GM18498 (cell line): ENCODE results near the gene RBL1.
"Not testable (repeated sequence)": the region's sequence is repeated elsewhere in the genome, so short reads cannot be mapped to it uniquely, and the experiment has no call there.

ENCODE experiments used
- ATAC-seq: cut with Tn5 transposase; IDR thresholded peaks from one replicate; pipeline ENCODE4 v1.9.1; 2021; ENCODE audit warnings: mild to moderate bottlenecking, moderate library complexity; ENCODE audit not compliant: unreplicated experiment

RBL1 gene

GRCh38 chr20:37095599-37096414 is at the start of gene RBL1:
Gene RBL1 (minus strand): TSS chr20:37095997. CDS start chr20:37095928, 69 bp downstream.
- peak; percentile 83 for ATAC-seq

DNA sequence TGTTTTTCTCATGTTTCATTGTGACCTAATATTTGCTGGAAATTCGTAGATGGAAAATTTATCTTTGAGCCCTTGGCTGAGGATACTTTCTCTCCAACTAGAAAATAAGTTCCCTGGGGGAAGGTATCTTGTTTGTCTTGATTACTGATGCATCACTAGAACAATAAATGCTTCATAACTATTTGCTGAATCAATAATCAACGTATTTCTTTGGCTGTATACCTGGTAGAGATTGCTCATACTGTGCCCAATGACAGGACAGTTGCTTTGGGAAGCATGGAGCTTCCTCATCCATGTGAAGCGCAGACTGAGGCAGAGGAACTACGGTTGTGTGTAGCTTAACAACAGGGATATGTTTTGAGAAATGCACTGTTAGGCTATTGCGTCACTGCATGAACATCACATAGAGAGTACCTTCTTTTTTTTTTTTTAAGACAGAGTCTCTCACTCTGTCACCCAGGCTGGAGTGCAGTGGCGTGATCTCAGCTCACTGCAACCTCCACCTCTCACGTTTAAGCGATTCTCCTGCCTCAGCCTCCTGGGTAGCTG is 49.1 kb upstream of the RBL1 start:
- ATAC-seq = no peak

DNA sequence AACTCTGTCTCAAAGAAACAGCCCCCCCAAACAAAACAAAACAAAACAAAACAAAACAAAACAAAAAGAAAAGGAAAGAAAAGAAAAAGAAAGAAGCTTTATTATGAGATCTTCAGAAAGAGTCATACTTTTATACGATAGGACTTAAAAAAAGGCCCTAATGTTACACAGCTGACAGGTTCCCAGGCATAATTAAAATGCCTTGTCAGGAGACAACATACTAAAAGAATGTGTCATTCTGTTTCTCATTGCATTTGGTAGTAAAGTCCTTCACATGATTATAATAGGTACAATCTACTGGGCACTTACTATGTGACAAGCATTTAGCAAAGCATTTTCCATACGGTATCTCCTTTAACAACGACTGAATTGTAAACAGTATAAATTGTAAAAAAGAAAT is 46.9 kb upstream of the RBL1 start:
- no peak for ATAC-seq

DNA sequence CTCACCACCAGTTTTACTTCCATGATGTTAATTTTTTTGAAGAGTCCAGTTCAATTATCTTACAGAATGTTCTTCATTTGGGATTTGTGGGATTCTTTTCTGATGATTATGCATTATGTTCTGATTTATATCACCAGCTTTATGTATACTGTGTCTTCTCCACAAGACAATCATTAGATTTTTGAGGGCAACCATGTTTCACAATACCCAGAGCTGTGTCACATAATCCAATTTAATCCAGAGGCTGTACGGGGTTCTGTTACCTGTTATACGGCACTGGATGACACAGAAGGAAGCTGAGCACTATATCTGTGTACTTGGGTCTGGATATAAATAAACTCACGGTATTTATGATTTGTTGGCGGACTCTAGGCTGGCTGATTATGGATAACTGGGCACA is 41.8 kb upstream of the RBL1 start:
- ATAC-seq = no peak

- ATAC-seq = no peak
Observed at GRCh38 chr20:37133952-37134351, 38.2 kb upstream of the RBL1 start.

DNA sequence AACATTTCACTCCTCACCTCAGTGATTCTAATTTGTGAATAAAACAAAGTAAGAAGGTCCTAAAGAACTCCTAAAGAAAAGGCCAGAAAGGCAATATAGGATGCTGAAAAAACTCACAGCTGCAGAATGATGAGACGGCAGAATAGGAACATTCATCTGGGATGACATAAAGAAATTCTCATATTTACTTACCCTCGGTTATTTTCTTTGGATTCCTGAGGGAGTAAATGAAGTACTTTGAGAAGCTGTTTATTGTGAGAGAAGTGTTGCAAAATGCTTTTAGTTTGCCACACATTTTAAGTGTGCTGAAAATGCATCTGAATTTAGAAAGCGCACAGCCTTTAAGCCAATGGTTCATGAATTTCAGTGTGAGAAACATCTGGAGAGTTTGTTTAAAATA is 35.7 kb upstream of the RBL1 start:
- no peak for ATAC-seq

DNA sequence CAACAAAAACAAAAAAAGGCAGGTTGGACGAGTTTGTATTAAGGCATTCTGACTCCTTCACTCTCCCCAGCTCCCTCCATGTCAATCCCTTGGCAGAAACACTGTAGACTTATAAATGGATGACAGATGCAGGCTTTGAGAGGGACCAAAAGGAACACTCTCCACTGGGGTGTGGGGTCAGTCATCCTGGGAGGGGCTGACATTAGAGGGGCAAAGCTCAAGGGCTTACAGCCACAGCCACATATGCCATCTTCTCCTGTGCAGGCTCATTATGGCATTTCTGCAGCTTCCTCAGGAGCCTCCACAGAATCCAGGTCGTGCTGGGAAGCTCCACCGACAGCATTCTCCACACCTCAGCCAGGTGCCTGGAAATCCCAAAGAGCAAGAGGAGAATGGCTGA is 33.0 kb upstream of the RBL1 start:
- ATAC-seq = no peak

DNA sequence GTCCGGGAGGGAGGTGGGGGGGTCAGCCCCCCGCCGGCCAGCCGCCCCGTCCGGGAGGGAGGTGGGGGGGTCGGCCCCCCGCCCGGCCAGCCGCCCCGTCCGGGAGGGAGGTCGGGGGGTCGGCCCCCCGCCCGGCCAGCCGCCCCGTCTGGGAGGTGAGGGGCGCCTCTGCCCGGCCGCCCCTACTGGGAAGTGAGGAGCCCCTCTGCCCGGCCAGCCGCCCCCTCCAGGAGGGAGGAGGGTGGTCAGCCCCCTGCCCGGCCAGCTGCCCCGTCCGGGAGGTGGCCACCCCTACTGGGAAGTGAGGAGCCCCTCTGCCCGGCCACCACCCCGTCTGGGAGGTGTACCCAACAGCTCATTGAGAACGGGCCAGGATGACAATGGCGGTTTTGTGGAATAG is 30.5 kb upstream of the RBL1 start:
- ATAC-seq = not testable (repeated sequence)

DNA sequence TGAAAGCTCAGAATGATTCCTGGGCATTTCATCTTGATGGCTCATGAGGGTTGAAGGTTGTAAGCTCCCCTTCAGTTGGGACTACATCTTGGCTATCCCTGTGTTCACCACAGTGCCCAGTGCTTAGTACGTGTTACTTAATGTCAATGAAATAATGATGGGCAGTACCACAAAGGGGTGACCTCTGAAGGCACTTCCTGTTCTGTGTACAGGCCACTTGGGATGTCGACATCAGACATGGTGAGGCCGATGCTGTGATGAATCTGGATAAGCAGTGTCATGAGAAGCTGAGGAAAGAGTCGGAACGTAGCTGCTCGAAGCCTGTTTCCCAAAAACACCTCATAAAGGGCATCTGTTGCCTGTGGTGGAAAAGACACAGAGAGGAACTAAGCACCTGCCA is 27.6 kb upstream of the RBL1 start:
- no peak for ATAC-seq

DNA sequence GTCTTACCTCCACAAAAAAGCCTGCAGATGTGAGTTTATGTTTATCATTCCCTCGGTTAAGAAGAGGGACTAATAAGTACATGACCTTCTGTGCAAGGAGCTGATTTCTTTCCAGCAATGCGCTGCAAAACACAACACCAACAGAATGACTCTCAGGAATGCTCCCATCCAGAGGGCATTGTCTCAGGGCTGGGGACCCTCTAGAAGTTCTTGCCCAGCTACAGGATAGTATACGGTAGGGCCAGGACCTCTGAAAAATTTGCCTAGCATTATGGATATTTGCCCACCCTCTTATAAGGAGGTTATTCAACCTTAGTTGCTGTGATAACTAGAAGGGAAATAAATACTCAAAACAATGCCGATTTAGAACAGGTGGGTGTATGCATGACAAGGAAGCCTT is 24.7 kb upstream of the RBL1 start:
- ATAC-seq = no peak

DNA sequence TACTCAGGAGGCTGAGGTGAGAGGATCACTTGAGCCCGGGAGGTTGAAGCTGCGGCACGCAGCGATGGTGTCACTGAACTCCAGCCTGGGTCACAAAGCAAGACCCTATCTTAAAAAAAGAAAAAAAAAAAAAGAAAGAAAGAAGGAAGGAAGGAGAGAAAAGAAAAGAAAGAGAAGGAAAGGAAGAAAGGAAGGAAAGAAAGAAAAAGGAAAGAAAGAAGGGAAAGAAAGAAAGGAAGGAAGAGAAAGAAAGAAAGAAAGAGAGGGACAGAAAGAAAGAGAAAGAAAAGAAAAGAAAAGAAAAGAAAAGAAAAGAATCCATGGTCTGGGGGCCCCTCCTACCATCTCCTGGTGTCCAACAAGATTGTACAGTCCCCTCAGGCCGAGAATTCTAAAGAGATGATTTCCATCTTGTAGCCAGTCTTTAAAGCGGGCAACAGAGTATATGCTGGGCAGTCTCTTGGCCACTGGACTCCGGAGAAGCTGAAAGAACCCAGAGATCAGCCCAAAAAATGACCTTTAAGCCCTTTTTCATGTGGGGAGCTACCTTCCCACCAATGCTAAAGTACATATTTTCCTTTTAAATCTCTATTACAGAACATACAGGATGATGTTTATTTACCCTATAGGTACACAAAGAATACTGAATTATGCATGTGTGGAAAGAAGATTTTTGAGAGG is 23.7 kb upstream of the RBL1 start:
- no peak for ATAC-seq

GRCh38 chr20:37114012-37114411 is 18.2 kb upstream of the RBL1 start:
- no peak for ATAC-seq

DNA sequence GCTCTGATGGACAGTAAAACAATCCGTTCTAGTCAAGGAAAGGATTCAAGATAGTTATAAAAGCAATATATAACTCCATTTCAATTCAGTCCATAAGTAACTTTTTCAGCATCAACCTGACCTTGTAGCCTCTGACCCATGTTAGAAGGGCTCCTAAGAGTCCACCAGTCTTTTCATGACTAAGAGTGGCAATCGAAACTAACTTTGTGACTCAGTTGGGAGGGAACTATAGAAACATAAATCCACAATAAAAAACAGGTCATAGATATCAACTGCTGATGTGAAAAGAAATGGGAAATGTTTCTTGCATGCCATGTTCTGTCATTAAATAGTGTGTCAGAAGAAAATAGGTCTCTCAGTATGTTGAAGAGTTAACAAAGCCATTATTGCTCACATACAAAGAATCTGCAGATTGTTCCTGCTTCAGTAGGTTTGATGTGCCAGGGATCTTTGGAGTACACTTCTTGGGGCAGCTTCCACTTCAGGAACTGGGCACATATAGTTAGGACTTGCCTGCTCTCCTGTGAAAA is 16.2 kb upstream of the RBL1 start:
- ATAC-seq = no peak

- no peak for ATAC-seq
Observed at GRCh38 chr20:37108676-37109075, 12.9 kb upstream of the RBL1 start.

- ATAC-seq = no peak
Observed at GRCh38 chr20:37102571-37102970, 6.8 kb upstream of the RBL1 start.

- ATAC-seq = no peak
Observed at GRCh38 chr20:37096415-37097041, 731 bp upstream of the RBL1 start.

- peak; percentile 14 for ATAC-seq
Observed at GRCh38 chr20:37095108-37095598, 644 bp downstream of the RBL1 start.

GRCh38 chr20:37090407-37090806 is 5.4 kb downstream of the RBL1 start:
- no peak for ATAC-seq

DNA sequence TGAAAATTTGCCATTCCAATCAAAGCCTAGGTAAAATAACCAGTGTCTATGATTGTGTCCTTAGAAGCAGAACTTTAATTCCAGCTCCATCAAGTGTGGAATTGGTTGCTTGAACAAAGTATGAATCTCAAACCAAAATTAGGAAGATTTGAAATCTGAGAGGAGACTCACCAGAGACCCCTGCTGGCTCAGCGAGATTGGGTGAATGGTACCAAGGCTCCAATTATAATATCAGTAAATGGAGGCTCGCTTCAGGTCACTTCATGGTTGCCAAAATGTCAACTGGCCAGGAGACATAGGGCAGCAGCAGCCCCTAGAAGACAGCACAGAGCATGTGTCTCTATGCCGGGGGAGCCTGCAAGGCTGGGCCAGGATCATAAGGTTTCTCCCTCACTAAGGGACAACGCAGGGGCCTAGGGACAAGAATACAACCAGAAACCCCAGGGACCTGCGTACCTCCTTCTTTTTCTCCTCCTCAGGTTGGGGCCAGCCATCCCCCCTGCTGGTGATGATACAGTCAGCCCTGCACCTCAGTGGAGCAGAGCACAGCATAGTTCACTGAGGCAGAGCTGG is 14.0 kb downstream of the RBL1 start:
- ATAC-seq = no peak

DNA sequence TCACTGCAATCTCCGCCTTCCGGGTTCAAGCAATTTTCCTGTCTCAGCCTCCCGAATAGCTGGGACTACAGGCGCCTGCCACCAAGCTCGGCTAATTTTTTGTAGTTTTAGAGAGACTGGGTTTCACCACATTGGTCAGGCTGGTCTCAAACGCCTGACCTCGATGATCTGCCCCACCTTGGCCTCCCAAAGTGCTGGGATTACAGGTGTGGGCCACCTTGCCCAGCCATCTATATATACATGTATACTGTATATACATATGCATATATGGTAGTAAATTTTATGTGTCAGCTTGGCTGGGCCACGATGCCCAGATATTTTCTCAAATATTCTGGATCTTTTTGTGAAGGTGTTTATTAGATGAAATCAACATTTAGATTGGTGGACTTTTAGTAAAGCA is 18.8 kb downstream of the RBL1 start:
- no peak for ATAC-seq
